SH-SY5Y (cell line): ENCODE results near the gene DHRS1.

Source experiments
- GATA2 ChIP-seq: IDR thresholded peaks from 2 replicates; pipeline ENCODE4 v1.6.1; 2011; ENCODE audit warnings: mild to moderate bottlenecking, low read depth, low read length
- GATA3 ChIP-seq: IDR thresholded peaks from 2 replicates; pipeline ENCODE4 v1.6.1; 2011; ENCODE audit warnings: low read depth, mild to moderate bottlenecking, low read length, moderate library complexity

- TF ChIP-seq GATA2, result no peak
- TF ChIP-seq GATA3, result no peak
These were observed 26.1 kb downstream of the DHRS1 start for GRCh38 chr14:24273422-24273998.
